ENCODE data around the gene FOXK1.

GRCh38 chr7:4754433-4755010 is 72.4 kb downstream of the FOXK1 start:
- TF ChIP-seq CTCF (IDR thresholded peaks at IDR 0.05; ENCODE audit: insufficient read depth, low read length) (no peak), REST (IDR thresholded peaks at IDR 0.05; ENCODE audit: insufficient replicate concordance, low read depth) (no peak), POLR2AphosphoS5 (IDR thresholded peaks at IDR 0.05; ENCODE audit: low read depth) (no peak), SPI1 (IDR thresholded peaks at IDR 0.05; ENCODE audit: borderline replicate concordance, low read depth) (no peak), GABPA (IDR thresholded peaks at IDR 0.05; ENCODE audit: low read depth) (no peak)
